Stomach (tissue), 4 donors: ENCODE results near the gene SIVA1.

Source experiments
- CTCF ChIP-seq, 7 experiments: fragments of 450-650 bp in 4 of 7; fragments of 200-600 bp in 3 of 7; sonication (generic) in 3 of 7; IDR thresholded peaks; one replicate each; pipeline ENCODE4 v1.5.1; 2016 to 2019; ENCODE audit warnings: antibody characterized with exemption in 7 of 7, control low read depth in 2 of 7, mild to moderate bottlenecking in 1 of 7
- POLR2A ChIP-seq, 4 donors: fragments of 450-650 bp; IDR thresholded peaks; one replicate each; pipeline ENCODE4 v1.6.1; 2016; ENCODE audit warnings: antibody characterized with exemption in 4 of 4, control low read depth in 2 of 4, mild to moderate bottlenecking in 1 of 4, moderate library complexity in 1 of 4
- POLR2AphosphoS5 ChIP-seq, 3 donors: sonication (generic); formaldehyde crosslinking; IDR thresholded peaks; one replicate each; pipeline ENCODE4 v1.6.1; 2016; ENCODE audit warnings: antibody characterized with exemption in 3 of 3

DNA sequence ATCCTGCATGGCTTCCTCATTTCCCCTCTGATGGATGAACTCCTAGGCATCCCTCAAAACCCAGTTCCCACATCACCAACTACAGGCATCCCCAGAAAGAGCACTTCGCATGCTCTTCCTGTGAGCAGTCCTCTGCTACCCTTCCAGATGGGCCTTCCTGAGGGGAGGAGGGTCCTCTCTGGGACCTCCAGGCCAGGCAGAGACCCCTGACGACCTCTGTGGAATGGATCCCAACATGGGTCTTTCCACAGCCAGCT is 40.7 kb downstream of the SIVA1 start:
- TF ChIP-seq POLR2AphosphoS5 (IDR thresholded peaks at IDR 0.05) (no peak), POLR2A (IDR thresholded peaks at IDR 0.05) (no peak), CTCF (IDR thresholded peaks at IDR 0.05) (no peak)
